Activated CD4-positive, alpha-beta T cell treated with anti-CD3 and anti-CD28 coated beads for 4 hours (primary cell): ENCODE data around the gene EIF2D.

ENCODE experiments used
- DNase-seq, 2 donors: peaks; one replicate each; pipeline ENCODE4 v3.0.0-alpha.2; 2020

The EIF2D gene

DNA sequence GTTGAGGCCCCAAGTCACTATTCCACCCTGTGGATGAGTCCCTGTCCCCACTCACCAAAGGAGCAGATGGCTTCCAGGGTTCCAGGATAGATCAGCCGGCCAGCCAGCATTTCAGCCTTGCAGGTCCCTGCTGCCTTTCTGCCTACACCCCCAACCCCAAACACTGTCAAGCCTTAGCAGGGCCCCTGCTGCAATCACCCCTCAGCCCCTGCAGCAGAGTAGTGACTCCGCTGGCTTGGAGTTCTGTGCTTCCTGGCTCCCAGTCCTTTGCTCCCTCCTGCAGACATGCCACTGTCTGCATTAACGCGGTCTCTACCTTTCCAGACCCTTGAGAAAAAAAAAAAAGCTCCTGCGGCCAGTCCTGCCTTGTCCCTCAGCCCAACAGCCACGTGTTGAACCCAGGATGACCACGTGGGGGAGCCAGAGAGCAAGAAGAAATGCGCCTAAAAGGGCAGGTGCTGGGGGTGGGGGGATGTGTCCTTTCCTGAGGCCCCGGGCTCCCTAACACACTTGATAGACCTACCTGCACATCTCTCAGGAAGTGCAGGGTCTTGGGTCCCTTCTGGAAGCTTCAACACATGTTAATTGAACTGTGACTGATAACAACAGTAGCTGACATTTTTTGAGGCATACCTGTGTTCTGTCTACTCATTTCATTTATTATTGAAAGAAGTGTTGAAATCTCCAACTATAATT is 67.6 kb downstream of the EIF2D start:
- peak; percentile 78 to 91 for DNase-seq
